Activated naive CD4-positive, alpha-beta T cell treated with anti-CD3 and anti-CD28 coated beads, Interleukin-2, amount 50 U/mL, for 16 hours (primary cell): ENCODE results near the gene LGALS12.

Source experiments
- DNase-seq: peaks from one replicate; pipeline ENCODE4 v3.0.0-alpha.2; 2020

LGALS12 gene

DNA sequence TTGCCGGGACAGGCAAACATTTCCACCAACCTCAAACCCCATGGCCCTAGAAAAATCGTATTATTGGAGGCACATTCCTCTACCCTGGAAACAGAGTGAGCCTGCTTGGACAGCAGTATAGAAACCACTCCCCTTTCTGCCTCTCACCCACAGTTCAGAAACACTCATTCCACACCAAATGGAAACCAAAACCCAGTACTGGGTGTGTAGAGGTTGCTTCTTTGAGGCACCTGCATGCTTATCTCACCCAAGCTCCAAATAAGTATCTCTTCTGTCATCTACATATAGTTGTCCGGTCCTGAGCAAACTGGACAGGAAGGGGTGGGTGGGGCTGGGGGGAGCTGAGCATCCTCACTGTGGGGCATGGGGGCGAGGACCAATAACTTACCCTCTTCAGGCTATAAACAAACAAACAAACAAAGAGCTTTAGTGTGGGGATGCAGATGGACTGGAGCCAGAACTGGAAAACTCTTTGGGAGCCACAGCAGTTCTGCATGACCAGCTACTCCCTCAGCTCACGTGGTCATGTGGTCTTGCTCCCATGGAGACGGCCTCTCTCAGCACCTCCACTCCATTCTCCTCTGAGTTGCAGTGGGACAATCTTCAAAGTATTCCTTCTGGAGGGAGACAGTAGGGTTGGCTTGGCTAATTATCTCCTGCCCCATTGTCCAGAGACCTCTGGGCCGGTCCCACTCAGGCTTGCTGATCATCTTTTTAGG lies 58.3 kb downstream of the LGALS12 start:
- no peak for DNase-seq

DNA sequence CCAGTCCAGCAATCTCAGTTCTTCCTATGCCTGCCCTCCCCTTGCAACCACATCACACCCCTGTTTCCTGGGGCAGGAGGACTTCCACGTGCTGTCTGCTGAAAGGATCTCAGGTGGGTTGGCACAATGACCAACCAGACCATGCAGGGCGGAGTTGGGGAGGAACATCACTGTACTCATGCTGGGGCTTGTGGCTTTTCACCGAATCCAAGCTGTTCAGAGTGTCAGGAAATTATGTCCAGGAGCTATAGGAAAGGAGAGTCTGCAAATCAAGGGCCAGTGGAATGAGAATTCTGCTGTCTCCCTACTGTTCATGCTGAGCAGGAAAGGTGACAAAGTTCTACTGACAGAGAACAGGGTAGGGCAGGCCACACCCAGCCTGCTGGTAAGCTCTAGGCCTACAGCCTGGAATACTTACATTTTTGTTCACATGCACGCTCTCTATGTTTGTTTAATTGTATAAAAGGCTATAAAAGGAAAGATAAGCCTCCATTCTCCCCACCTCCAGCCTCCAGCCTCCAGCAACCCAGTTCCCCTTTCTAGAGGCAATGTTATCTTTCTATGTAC lies 59.0 kb downstream of the LGALS12 start:
- no peak for DNase-seq
